Measurements from ENCODE around the gene ADARB1. TPM values are rescaled to one million over a fixed set of nuclear protein-coding genes. Genes with fewer than 3 reads are reported as not detected.

ADARB1 gene
- total and polyA plus RNA-seq, 9 of the 15 experiments (the other 6 are each of a cell fraction or from before 2014, with no cell fraction given): 6.7 to 16.0 (median 8.3) TPM

DNA sequence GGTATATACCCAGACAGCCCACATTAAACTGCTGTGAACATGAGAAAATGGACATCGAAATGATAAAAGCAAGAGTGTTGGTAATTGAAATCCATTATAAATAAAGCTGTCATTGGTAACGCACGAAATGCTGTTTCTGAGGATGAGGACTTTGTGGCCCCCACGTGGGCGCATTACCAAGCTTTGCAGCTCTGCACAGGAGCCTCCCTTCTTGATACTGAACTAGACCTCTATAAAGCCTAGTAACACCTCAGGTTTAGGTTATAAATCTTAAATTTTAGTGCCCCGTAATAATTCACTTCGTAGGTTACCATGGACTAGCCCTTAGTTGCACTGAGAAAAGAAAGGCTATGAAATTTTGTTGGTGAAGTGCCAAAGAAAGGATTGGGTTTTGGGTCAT, 45.4 kb downstream of the ADARB1 start:
- no peaks in the 10 kb centered on the region for H4K20me1 ChIP-seq (replicated peaks; ENCODE audit: control insufficient read depth, insufficient read depth, low read length)
- no TSS peak for BruUV-seq (replicated peaks)
- no peak overlapping the region for H3K4me2 ChIP-seq (ENCODE audit: insufficient read depth, low read length)
- ATAC-seq (no peak), DNase-seq (ENCODE audit: extremely low read depth in 1 of 4, low spot score in 3 of 4) (no peak), FAIRE-seq (no peak)
- no peaks in the 10 kb centered on the region; a peak in 1 of 5 replicates for H3K4me1 ChIP-seq (replicated peaks in 1 of 2; ENCODE audit: control insufficient read depth in 2 of 2, insufficient read depth in 2 of 2, low read length in 2 of 2)
- H3K9ac ChIP-seq (ENCODE audit: insufficient read depth in 1 of 2, low read depth in 2 of 2, low read length in 2 of 2): no peak overlapping the region
- 64% methylated on average over 7 of the region's 7 CpGs for WGBS (ENCODE audit: insufficient coverage, low coverage, missing lambda C conversion rate)
- no peaks in the 10 kb centered on the region for H3K79me2 ChIP-seq (ENCODE audit: control insufficient read depth, insufficient read depth, low read length)
- ChIA-PET CTCF (ENCODE audit: low intra/inter-chr PET ratio) (no interaction called here), POLR2A (no interaction called here)
- H3K27ac ChIP-seq (ENCODE audit: extremely low read depth, low read depth, low read length): no peak overlapping the region
- H3K9me1 ChIP-seq (ENCODE audit: control insufficient read depth, insufficient read depth, low read length): no peaks in the 10 kb centered on the region
- no peak for TF ChIP-seq RUNX1 (IDR thresholded peaks at IDR 0.05; ENCODE audit: low read depth)
- no peak for TF ChIP-seq LARP7 (IDR thresholded peaks at IDR 0.05)
- no peak for TF ChIP-seq PCBP2 (IDR thresholded peaks at IDR 0.05; ENCODE audit: low read depth, low read length, poor library complexity, severe bottlenecking)
- TF ChIP-seq ZNF76 (CRISPR knock-in tag; IDR thresholded peaks at IDR 0.05; ENCODE audit: borderline replicate concordance): no peak
- no peak for TF ChIP-seq ZNF3 (CRISPR knock-in tag; IDR thresholded peaks at IDR 0.05)
- TF ChIP-seq SAP30 (IDR thresholded peaks at IDR 0.05; ENCODE audit: borderline replicate concordance, insufficient read depth, low read depth, low read length, poor library complexity, severe bottlenecking): no peak
- no peak for TF ChIP-seq ZNF146 (CRISPR knock-in tag; IDR thresholded peaks at IDR 0.05; ENCODE audit: unreplicated experiment)
- TF ChIP-seq DACH1 (IDR thresholded peaks at IDR 0.05; ENCODE audit: partially characterized antibody): no peak
- TF ChIP-seq DPF2 (IDR thresholded peaks at IDR 0.05): no peak
- H3K4me3 ChIP-seq: no peak overlapping the region
- no peaks in the 10 kb centered on the region for H3K9me3 ChIP-seq (replicated peaks; ENCODE audit: control insufficient read depth, insufficient read depth, low read depth, low read length)
- no peaks in the 10 kb centered on the region for H3K36me3 ChIP-seq (ENCODE audit: control insufficient read depth, insufficient read depth, low read length)
- no peaks in the 10 kb centered on the region; a peak in 1 of 5 replicates for H3K27me3 ChIP-seq (ENCODE audit: control insufficient read depth in 2 of 2, insufficient read depth in 2 of 2, low read length in 2 of 2)
- in situ Hi-C loops (cut with MboI) (no loop called here), intact Hi-C loops (cut with micrococcal nuclease) (no loop called here)
- no peak overlapping the region for H2AFZ ChIP-seq (ENCODE audit: low read depth, low read length)

Data from K562 (cell line).